Activated T-cell treated with anti-CD3 and anti-CD28 coated beads for 48 hours (primary cell): ENCODE measurements around the gene FBRSL1.

ENCODE experiments used
- DNase-seq: peaks from one replicate; pipeline ENCODE4 v3.0.0-alpha.2; 2020; ENCODE audit warnings: low read depth

The FBRSL1 gene

DNA sequence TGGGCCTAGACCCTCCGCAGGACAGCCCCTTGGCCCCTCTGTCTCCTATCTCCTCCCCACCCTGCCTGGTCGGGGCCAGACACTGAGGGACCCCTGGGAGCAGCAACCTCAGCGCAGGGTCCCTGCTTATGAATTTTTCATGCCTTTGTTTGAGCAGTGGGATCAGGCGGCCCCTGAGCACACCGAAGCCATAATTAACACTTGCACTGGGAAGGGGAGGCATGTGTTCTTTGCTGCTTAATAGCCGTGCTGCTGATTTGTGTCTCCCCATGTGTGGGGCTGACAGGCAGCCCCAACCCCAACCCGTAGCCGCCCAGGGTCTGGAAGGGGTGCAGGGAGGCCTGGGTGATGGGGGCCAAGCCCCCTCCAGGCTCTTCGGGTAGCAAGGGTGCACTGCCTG, 52.7 kb downstream of the FBRSL1 start:
- DNase-seq: no peak

DNA sequence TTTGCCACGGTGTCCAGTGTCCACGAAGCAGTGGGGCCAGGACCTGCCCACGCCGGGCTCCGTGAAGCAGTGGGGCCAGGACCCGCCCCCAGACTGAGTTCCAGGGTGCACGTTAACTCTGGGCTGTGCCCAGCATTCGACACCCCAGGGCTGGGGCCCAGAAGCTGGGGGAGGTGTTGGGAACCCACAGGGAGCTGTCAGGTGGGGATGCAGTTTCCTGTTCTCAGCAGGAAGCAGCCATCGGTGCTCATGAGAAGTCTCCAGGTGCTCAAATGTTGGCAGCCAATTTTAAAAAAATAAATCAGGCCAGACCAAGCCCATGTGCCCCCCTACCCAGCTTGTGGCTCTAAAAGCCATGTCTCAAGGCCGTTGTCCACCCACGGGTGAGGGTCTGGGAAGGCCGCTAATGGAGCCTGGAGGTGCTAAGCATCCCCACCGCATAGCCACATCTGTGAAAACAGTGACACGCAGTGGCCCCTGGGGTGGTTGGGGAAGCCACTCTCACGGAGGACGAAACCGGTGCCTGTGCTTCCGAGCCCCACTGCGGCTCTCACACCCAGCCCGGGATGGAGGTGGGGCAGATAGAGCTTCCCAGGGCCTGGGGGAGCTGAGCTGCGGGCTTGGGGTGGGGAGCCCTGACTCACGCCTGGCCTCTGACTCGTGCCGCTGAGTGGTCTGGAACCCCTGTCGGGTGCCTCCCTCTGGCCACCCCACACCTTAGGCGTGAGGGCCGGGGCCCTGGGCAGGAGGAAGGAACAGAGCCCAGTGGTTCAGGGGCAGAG, 53.5 kb downstream of the FBRSL1 start:
- no peak for DNase-seq

DNA sequence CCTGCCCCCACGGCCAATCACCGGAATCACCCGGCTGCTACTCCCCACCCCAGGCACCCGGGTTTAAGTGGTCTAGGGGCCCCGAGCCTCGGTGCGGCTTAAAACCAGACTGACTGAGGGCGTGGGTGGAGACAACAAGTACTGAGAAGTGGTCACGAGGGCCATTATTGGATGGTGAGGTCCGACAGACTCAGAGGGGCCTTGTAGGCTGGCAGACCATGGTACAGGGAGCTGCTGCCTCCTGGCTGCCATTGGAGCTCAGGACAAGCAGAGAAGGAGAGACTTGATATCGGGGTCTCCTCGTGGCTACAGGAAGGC, 54.1 kb downstream of the FBRSL1 start:
- no peak for DNase-seq

DNA sequence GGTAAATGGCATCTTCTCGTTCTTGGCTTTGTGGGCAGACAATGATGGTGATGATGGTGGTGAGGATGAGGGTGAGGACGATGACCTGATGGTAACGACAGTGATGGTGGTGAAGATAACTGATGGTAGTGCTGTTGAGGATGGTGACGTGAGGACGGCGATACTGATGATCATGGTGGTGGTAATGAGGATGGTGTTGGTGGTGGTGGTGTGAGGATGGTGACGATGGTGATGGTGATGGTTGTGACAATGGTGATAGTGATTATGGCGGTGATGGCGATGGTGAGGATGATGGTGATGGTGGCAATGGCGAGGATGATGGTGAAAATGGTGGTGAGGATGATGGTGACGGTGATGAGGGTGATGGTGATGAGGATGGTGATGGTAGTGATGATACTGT, 54.5 kb downstream of the FBRSL1 start:
- no peak for DNase-seq

DNA sequence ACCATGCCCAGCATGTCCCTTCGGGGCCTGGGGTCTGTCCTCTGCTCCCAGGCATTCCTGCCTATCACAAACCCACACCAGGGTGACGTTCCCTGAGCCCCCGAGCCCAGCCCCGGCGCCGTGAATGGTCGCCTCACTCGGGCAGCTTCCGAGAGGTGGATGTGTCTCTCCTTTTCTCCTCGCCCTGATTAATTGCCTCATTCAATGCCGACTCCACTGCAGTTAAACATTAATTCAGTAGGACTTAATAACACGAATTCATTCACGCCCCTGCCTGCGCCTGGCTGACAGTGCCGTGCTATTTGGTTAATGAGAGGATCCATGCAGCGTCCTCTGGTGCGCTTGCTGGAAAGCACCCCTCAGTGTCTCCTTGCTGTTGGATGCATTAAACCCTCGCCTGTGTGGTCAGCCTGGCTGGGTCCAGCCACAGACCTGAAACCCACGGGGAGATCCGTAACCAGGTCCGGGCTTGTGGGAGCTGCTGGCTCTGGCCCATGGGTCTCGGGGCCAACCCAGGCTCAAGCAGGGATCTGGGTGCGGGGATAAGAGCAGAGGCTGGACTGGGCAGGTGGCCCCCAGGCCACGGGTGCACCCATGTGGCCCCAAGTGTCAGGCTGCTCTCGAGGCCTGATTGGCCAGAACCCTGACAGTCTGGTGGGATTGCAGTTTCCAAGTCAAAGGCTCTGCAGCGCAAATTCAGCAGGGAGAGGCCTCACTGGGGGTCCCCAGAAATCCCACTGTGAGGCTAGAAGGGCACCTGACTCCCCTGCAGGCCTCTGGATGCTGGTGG, 55.4 kb downstream of the FBRSL1 start:
- DNase-seq: no peak

DNA sequence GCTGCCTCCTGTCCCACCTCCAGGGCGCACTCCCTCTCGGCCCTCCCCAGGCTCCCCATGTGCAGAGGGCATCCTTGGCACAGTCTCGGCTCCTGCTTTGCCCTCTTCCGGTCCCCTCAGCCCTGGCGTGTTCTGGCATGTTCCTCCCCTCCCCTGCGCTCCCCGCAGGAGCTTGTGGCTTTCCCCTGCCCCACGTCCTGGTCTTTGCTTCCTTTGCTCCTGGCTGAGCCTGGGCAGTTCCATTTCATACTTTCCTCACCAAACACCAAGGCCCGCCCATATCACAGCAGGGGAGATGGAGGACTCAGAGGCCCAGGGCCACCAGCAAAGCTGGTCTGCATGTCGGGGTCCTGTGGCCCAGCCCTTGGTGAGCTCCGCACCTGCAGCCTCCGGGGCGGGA, 56.0 kb downstream of the FBRSL1 start:
- no peak for DNase-seq

DNA sequence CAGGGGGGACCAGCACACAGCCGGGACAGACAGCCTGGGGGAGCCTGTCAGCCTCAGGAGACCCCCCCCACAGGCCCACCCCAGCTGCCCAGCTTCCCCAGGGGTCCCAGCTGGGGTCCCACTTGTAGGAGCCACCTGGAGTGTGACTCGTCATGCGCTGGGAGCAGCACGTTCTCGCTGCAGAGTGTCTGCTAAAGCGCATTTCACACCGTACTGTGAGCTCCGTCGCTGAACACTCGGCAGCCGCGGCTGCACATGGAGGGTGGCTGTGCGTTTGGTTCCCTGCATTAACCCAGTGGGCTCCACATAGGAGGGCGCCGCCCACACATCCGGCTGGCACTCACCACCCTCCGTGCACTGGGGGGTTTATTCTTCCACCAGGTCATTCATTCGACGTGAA, 56.7 kb downstream of the FBRSL1 start:
- DNase-seq: no peak

DNA sequence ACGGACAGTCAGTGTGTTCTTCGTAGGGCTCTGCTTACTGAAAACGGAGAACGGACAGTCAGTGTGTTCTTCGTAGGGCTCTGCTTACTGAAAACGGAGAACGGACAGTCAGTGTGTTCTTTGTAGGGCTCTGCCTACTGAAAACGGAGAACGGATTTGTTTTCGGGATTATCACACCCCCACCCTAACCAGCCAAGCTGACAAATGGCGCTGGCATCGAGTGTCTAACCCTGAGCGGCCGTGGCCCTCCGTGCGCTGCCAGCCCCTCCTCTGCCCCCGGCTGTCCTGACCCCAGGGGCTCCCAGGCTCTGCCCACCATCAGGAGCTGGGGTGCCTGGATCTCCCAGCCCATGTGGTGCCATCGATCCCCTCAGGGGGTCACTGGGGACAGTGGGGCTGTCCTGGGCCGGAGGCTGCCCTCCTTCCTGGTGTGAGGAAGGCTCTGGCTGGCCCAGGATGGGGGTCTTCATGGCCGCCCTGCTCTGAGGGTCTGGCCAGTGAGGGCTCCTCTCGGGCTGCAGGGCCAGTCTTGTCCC, 57.3 kb downstream of the FBRSL1 start:
- DNase-seq: no peak

DNA sequence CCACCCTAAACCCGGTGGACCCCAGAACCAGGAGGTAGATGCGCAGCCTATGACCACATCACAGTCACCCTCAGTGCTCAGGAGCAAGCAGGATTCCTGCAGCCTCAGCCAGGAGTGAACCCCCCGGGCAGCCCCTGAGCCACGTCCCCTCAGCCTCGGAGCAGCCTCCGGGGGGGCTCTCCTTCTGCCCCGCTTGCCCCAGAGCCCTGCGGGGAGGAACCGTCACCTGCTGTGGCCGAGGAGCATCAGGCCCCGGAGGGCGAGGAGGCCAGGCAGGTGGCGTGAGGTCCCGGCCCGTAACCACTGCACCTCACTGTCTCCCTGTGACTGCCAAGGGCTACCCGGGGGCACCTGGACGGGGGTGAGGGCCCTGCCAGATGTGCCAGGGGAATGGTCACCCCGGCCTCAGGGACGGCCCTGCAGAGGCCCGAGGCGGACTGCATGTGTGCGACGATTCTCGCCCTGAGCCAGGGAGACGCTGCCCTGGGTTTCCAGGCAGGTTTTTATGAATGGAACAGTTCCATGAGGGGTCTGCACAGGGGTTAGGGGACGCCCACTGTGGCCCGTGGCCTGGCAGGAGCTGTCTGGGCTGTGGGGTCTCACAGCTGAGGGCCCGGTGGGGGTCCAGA, 58.6 kb downstream of the FBRSL1 start:
- no peak for DNase-seq

DNA sequence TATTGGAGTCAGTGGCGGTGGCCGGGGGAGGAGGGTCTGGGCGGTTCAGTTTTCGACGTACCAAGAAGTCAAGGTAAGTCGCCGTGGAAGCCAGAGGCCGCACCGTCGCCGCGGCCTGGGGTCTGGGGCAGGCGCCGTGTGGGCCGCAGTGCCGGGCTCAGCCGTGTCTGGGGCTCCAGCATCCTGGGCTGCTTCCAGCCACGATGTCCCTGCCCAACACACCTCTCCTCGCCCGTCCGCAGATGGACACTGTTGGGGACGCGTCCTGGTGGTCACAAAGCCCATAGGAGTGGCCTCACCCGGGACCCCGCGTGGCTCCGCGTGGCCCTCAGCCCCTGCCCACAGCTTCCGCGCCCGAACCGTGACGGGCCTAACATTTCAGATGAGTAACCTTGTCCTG, 59.1 kb downstream of the FBRSL1 start:
- no peak for DNase-seq

DNA sequence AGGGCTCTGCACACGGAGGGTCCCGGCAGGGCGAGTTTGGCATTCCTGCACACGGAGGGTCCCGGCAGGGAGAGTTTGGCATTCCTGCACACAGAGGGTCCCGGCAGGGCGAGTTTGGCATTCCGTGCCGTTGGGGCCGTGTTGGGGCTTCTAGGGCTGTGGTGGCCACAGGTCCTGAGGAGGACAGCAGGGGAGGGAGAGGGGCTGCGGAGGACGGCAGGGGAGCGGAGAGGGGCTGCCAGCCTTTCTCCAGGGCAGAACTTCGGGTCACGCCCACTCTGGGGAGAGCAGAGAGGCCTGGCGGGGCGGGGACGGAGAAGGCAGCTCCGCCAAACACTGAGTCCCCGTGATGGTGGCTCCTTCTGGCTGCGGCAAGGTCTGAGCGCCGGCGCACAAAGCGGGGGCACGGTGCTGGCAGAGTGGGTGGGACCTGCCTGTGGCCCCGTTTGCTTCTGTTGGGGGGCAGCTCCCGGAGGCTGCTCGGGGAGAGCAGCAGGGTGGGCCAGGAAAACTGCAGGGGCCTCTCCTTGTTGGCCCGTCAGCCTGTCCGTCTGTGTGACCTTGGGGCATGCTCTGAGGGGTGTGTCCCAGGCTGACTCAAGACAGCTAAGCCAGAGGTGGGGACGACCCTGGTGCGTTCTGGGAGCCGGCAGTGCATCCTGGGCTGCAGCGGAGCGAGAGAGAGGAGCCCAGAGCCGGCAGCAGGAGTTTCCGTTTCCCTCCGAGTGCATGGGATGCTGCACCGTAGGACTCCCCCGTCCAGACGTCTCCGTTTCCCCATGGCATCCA, 60.3 kb downstream of the FBRSL1 start:
- DNase-seq: no peak

DNA sequence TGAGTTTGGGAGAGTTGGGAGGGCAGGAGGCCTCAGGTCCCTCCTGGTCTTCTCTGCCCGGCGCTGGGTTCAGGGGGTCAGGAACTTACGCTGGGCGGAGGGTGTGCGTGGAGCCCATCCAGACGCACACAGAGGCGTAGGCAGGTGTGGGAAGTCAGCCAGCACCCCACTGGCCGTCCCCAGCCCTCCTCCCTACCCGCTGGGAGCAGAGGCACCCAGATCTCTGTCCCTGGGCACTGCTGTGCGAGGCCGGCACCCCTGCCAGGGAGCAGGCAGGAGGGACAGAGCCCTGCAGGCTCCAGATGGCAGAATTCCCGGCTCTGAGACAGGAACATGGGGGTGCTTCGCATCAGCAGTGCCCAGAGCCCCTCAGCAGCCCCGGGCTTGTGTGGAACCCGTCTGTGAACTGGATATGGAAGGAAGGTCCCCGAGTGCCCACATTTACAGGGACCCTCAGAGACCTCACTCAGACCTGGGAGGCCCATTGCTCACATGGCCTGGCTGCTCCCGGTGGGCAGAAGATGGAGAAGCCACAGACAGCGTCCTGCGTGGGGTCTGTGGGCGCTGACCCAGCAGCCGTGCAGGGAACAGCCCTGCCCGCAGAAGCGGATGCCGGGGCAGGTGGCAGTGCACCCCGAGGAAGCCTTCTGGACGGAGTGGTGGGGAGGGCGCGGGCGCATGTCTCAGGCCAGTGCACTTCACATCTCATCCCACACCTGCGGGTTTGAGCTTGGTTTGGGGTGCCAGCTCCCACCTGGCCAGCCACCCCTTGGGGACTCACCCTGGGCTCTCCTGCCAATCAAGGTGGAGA, 61.1 kb downstream of the FBRSL1 start:
- DNase-seq: no peak

DNA sequence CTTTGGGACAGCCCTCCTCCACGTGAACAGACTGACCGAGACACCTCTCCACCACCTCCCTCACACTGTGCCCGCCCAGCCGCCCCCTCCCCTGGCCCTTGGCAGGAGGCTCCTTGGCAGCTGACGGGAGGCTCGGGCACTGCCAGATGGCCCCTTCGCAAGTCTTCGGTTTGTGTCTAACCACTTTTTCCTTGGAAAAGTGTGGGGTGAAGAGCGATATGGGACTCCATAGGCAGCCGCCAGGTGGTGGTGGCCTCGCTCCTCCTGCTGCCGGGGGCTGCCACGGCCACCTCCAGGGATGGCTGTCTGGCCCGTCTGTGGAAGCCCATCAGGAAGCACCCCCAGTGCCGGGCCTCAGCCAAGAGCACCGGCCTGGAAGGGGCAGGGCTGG, 61.7 kb downstream of the FBRSL1 start:
- no peak for DNase-seq

DNA sequence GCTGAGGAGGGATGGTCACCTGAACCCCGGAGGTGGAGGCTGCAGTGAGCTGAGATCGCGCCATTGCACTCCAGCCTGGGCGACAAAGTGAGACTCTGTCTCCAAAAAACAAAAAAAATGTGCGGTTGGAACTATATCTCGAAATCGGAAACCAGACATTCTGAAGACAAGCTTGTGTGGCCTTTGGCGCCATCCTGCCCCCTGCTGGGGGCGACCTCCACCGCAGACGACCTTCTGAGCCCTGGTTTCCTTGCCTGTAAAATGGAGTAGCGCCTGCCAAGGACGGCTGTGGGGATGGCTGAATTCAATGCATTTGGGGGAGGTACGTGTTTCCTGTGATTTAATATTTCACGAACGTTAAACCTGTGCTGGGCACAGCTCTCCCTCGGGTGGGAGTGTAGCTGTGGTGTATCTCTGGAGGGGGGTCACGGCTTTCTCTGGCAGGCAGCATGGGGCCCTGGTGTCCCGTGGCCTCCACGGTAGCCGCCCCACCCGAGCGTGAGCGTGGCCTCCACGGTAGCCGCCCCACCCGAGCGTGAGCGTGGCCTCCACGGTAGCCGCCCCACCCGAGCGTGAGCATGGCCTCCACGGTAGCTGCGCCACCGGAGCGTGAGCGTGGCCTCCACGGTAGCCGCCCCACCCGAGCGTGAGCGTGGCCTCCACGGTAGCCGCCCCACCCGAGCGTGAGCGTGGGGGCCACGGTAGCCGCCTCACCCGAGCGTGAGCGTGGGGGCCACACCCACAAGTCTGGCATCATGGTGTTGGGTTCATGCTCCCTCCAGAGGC, 65.1 kb downstream of the FBRSL1 start:
- no peak for DNase-seq

DNA sequence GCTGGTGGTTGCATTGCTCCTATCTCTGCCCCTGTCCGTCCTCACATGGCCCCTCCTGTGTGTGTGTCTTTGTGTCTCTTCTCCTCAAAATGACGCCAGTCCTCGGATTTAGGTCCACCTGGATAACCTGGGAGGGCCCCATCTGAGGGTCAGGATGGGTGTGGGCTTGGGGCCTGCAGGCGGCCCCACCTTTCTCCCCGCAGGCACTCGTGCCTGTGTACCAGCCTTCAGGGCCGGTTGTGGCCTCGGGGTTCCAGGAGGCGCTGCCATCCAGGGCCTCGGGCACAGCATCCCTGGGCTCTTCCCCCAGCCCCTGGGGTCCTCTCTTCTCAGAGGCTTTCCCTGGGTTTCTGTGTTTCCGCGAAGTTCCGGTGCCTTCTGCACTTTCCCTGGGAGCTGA, 65.7 kb downstream of the FBRSL1 start:
- DNase-seq: no peak

DNA sequence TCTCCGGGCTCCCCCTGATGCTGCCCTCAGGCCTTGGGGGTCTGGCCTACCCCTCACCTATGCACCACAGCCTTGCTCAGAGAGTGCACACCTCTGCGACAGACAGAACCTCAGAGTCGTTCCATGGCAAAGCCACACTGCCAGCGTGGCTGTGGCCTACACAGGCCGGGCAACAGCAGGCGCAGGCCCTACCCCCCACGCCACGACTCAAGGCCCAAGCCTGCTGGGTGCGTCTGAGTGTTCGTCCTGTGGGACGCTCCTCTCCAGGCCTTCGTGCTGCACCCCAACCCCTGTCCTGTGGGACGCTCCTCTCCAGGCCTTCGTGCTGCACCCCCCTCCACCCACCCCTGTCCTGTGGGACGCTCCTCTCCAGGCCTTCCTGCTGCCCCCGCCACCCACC, 66.3 kb downstream of the FBRSL1 start:
- DNase-seq: no peak

DNA sequence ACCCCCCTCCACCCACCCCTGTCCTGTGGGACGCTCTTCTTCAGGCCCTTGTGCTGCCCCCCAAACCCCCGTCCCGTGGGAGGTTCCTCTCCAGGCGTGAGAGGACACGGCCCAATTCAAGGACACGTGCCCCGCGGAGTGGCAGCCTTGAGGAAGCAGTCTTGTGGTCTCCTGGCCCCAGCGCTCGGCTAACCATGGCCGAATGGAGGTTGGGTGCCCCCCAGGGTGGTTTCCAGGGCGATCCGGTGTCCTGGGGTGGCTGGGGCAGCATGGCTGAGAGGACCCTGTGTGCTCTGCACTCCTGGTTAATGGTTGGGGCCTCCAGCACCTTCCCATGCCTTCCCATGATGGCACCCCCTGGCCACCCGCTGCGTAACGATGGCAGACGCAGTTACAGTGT, 66.8 kb downstream of the FBRSL1 start:
- DNase-seq: no peak

DNA sequence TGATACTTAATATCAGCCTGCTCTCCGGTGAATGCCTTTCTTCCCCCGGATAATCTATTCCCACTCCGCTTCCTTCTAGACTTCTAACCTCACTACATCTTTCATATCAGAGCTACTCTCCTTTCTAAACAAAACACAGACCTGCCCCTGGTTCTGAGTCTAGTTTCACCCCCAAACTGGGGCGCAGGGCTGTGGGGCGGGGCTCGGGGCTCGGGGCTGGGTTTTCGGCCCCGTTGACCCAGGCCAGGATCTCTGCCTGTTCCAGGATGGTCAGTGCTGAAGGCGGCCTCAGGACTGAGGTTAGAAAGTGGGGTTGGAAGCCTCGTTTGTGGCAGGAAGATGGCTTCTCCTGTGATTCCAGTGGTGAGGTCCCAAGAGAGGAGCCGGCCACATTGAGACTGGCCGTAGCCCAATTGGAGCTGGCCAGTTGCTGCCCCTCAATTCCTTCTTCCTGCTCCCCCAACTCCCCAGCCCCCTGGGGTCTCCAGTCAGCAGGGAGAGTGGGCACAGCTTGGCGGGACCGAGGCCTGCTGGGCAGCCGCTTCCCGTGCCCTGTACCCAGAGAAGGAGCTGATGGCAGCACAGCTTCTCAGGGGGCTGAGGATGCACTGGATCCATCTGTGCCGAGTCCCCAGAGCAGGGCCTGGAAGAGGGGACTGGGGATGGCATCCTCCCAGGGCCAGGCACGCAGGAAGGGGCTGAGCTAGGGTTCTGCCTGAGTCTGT, 67.5 kb downstream of the FBRSL1 start:
- DNase-seq: no peak

DNA sequence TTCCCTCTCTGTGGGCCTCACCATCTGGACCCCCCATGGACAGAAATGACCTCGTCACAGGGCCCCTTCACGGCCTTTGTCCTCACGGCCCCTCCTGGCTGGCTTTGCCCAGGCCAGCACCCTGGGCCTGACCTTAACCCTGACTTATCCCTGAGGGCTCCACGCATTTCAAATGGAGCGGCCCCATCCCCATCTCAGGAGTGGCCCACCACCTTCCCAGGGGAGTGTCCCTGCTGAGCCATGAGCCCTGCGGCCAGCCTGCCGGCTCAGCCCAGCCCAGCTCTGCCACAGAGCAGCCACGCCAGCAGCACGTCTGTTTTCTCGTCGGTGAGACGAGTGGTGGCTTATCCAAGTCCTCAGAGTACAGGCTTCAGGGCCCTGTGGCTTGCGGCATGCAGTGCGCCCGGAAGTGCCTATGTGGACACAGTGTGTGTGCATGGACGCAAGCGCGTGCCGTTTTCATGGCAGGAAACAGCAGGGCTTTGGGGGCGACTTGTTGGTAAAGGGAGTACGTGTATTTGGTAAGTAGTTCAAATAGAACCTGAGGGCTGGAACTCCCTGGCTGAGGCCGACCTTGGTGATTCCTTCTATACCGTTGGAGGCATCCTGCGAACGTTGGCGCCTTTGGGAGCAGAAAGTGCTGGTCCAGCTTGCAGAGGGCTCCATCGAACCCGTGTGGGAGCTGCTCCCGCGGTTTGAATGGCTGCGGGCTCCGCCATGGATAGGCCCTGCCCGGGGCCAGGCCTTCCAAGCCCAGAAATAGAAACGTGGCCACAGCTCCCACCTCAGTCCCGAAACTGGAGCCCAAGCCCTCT, 68.3 kb downstream of the FBRSL1 start:
- DNase-seq: no peak
